Endothelial cell of umbilical vein (primary cell): ENCODE data around the gene SUSD6. TPM values are rescaled to one million over a fixed set of nuclear protein-coding genes. Genes with fewer than 3 reads are reported as not detected.

Source experiments
- BruUV-seq: library from RNA; stranded (reverse); fragments of 400-500 nt; replicated peaks from 2 replicates; lab custom pipeline; 2021; lab: Mats Ljungman, UMichigan
- CTCF ChIA-PET: fragments of 300-600, 350-600 bp; sonication (Branson Sonifier 250); formaldehyde crosslinking; loops from one replicate; lab custom pipeline; 2021; ENCODE audit warnings: antibody characterized with exemption, inconsistent platforms; lab: Charles Lee
- POLR2A ChIA-PET: fragments of 300-600, 350-600 bp; sonication (Branson Sonifier 250); formaldehyde crosslinking; loops from one replicate; lab custom pipeline; 2021; ENCODE audit warnings: antibody characterized with exemption, inconsistent platforms; lab: Charles Lee
- DNase-seq: peaks from one replicate; pipeline ENCODE4 v3.0.0-alpha.2; 2011; ENCODE audit warnings: low read depth, low spot score
- FAIRE-seq: peaks from 2 replicates; lab custom pipeline; 2011; peaks lifted over from hg19 to GRCh38; lab: Jason Lieb, UNC
- H2AFZ ChIP-seq: 2 replicates; pipeline ENCODE4 v1.6.0; 2012; ENCODE audit warnings: low read depth, low read length, control low read depth, inconsistent platforms
- H3K27ac ChIP-seq: 2 replicates; pipeline ENCODE4 v1.5.1; 2011; ENCODE audit warnings: low read depth, mild to moderate bottlenecking, control low read depth, low read length, moderate library complexity; ENCODE audit not compliant: insufficient read depth
- H3K27me3 ChIP-seq, 2 experiments: 2 replicates each; pipeline versions ENCODE4 v1.6.0 to v1.6.1; 2011; ENCODE audit warnings: low read length in 2 of 2, mixed read lengths in 1 of 2; ENCODE audit not compliant: control insufficient read depth in 2 of 2, insufficient read depth in 2 of 2
- H3K36me3 ChIP-seq, 2 experiments: 2 replicates in 1 of 2; 3 replicates in 1 of 2; pipeline ENCODE4 v1.5.1; 2011; ENCODE audit warnings: low read length in 2 of 2, mild to moderate bottlenecking in 1 of 2, moderate library complexity in 1 of 2; ENCODE audit not compliant: control insufficient read depth in 2 of 2, insufficient read depth in 2 of 2; ENCODE audit errors: extremely low read depth in 1 of 2
- H3K4me1 ChIP-seq: 3 replicates; pipeline ENCODE4 v1.5.1; 2011; ENCODE audit warnings: mild to moderate bottlenecking, low read length; ENCODE audit not compliant: control insufficient read depth, insufficient read depth; ENCODE audit errors: extremely low read depth
- H3K4me2 ChIP-seq: 2 replicates; pipeline ENCODE4 v1.6.1; 2011; ENCODE audit warnings: low read length, control low read depth, mixed read lengths; ENCODE audit not compliant: insufficient read depth
- H3K4me3 ChIP-seq, 3 experiments: fragments of 200-600 bp in 1 of 3; sonication (generic), shearing (Covaris generic) in 1 of 3; replicated peaks in 1 of 3; 2 replicates each; pipeline ENCODE4 v1.5.1; 2011 to 2016; ENCODE audit warnings: control low read depth in 3 of 3, low read length in 3 of 3, mild to moderate bottlenecking in 2 of 3, inconsistent platforms in 1 of 3, low read depth in 1 of 3, moderate library complexity in 1 of 3; ENCODE audit not compliant: insufficient read depth in 1 of 3
- H3K79me2 ChIP-seq: 2 replicates; pipeline ENCODE4 v1.6.0; 2012; ENCODE audit warnings: low read length, inconsistent platforms; ENCODE audit not compliant: control insufficient read depth, insufficient read depth
- H3K9ac ChIP-seq: replicated peaks from 2 replicates; pipeline ENCODE3; 2011; ENCODE audit warnings: low read length, control low read depth; ENCODE audit not compliant: insufficient read depth; ENCODE audit errors: extremely low read depth
- H3K9me1 ChIP-seq: replicated peaks from 3 replicates; pipeline ENCODE4 v1.6.0; 2011; ENCODE audit warnings: mild to moderate bottlenecking, low read length; ENCODE audit not compliant: control insufficient read depth, insufficient read depth; ENCODE audit errors: extremely low read depth
- H3K9me3 ChIP-seq: replicated peaks from 2 replicates; pipeline ENCODE4 v1.5.1; 2012; ENCODE audit warnings: low read length, inconsistent platforms; ENCODE audit not compliant: control insufficient read depth, insufficient read depth
- H4K20me1 ChIP-seq: replicated peaks from 2 replicates; pipeline ENCODE3; 2011; ENCODE audit warnings: mild to moderate bottlenecking, low read length; ENCODE audit not compliant: control insufficient read depth, insufficient read depth; ENCODE audit errors: extremely low read depth
- EZH2 ChIP-seq: IDR thresholded peaks from 2 replicates; pipeline ENCODE4 v1.6.1; 2012; ENCODE audit warnings: borderline replicate concordance, low read depth, mild to moderate bottlenecking, moderate library complexity, low read length, inconsistent platforms; ENCODE audit not compliant: severe bottlenecking
- FOS ChIP-seq: IDR thresholded peaks from 2 replicates; pipeline ENCODE4 v1.6.1; 2011; ENCODE audit warnings: mild to moderate bottlenecking, low read length, moderate library complexity, borderline replicate concordance; ENCODE audit not compliant: insufficient read depth
- GATA2 ChIP-seq: IDR thresholded peaks from 2 replicates; pipeline ENCODE4 v1.7.0; 2011; ENCODE audit warnings: low read depth, mild to moderate bottlenecking, moderate library complexity, mixed read lengths, low read length; ENCODE audit not compliant: insufficient read length, insufficient read depth
- JUN ChIP-seq: IDR thresholded peaks from 2 replicates; pipeline ENCODE4 v1.6.1; 2011; ENCODE audit warnings: borderline replicate concordance, low read depth; ENCODE audit not compliant: insufficient read length, insufficient read depth
- MYC ChIP-seq: IDR thresholded peaks from one replicate; pipeline ENCODE4 v1.6.1; 2011; ENCODE audit warnings: mild to moderate bottlenecking, low read depth, low read length
- POLR2A ChIP-seq: IDR thresholded peaks from 2 replicates; pipeline ENCODE4 v1.6.1; 2012; ENCODE audit warnings: low read depth, mild to moderate bottlenecking, control low read depth, low read length
- POLR2AphosphoS5 ChIP-seq: IDR thresholded peaks from 2 replicates; pipeline ENCODE4 v1.6.1; 2012; ENCODE audit warnings: low read depth, mild to moderate bottlenecking, control low read depth, low read length, moderate library complexity; ENCODE audit not compliant: insufficient read depth
- dilution Hi-C: fragments of 300-500 bp; cut with MboI; formaldehyde crosslinking; loops from one replicate; pipeline ENCODE4 v1.15.0; 2019; ENCODE audit warnings: low sequenced_read_pairs; ENCODE audit not compliant: extremely low pct_ligation_motif_present
- intact Hi-C: fragments of 100-400 bp; cut with micrococcal nuclease; formaldehyde crosslinking; loops from one replicate; pipeline ENCODE4 v1.10.0; 2022
- polyA plus RNA-seq, 4 experiments: library from polyadenylated mRNA; depleted of rRNA in 3 of 4; stranded (reverse) in 3 of 4; unstranded in 1 of 4; fragments of >200 nt; gene quantifications; 2 replicates each; pipeline versions ENCODE4 v1.2.1 to v1.2.3, GENCODE V29; 2011 to 2012; ENCODE audit warnings: missing spikeins in 1 of 4
- total RNA-seq: library from RNA; stranded (reverse); gene quantifications from 2 replicates; pipeline ENCODE4 v1.2.3, GENCODE V29; 2021
- TF ChIP-seq, protein P1 (sequence below), 2 donors: IDR thresholded peaks; 1 replicate in 1 of 2; 2 replicates in 1 of 2; pipeline ENCODE4 v1.5.1; 2011; ENCODE audit warnings: low read length in 2 of 2, mild to moderate bottlenecking in 2 of 2, moderate library complexity in 2 of 2, control low read depth in 1 of 2, inconsistent platforms in 1 of 2, low read depth in 1 of 2; ENCODE audit not compliant: insufficient read depth in 1 of 2; ENCODE audit errors: extremely low read depth in 1 of 2
- TF ChIP-seq, protein P2 (sequence below): IDR thresholded peaks from 2 replicates; pipeline ENCODE4 v1.6.1; 2011; ENCODE audit not compliant: insufficient read depth, insufficient read length

SUSD6 gene
- total and polyA plus RNA-seq, 2 donors (not counting 3 experiments of a cell fraction or from before 2014, with no cell fraction given): 13.4 to 19.5 TPM

DNA sequence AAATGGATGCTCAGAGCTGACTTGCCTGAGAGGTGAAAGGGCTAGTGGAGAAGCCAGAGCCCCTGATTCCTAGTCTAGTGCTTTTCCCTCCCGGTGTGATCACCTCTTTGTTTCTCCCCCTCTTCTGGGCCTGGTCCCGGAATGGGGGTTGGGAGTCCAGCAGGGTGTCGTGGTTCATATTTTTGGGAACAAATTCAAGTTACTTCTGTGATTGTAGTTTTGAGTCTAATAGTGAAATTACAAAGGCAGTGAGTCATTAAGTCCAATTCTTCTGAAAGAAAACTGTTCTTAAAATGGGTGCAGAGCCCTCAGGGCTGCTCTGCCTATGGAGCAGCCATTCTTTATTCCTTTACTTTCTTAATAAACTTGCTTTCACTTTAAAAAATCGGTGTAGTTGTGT, 7.6 kb downstream of the SUSD6 start:
- Histone ChIP-seq H3K4me1 (peaks cover 16% of the 10 kb centered on the region), H3K79me2 (peaks cover 70% of the 10 kb centered on the region), H4K20me1 (peaks cover 3% of the 10 kb centered on the region), H3K9ac (no peak overlapping the region), H3K36me3 (no peaks in the 10 kb centered on the region), H3K4me3 (no peak overlapping the region), H3K9me1 (no peaks in the 10 kb centered on the region), H3K27ac (no peak overlapping the region), H3K27me3 (no peaks in the 10 kb centered on the region), H2AFZ (no peak overlapping the region), H3K9me3 (no peaks in the 10 kb centered on the region), H3K4me2 (no peak overlapping the region)
- intact Hi-C loops: no loop called here
- ChIA-PET CTCF (no interaction called here), POLR2A (no interaction called here)
- dilution Hi-C loops: no loop called here
- TF ChIP-seq, protein P1, sequence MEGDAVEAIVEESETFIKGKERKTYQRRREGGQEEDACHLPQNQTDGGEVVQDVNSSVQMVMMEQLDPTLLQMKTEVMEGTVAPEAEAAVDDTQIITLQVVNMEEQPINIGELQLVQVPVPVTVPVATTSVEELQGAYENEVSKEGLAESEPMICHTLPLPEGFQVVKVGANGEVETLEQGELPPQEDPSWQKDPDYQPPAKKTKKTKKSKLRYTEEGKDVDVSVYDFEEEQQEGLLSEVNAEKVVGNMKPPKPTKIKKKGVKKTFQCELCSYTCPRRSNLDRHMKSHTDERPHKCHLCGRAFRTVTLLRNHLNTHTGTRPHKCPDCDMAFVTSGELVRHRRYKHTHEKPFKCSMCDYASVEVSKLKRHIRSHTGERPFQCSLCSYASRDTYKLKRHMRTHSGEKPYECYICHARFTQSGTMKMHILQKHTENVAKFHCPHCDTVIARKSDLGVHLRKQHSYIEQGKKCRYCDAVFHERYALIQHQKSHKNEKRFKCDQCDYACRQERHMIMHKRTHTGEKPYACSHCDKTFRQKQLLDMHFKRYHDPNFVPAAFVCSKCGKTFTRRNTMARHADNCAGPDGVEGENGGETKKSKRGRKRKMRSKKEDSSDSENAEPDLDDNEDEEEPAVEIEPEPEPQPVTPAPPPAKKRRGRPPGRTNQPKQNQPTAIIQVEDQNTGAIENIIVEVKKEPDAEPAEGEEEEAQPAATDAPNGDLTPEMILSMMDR (IDR thresholded peaks at IDR 0.05; ENCODE audit: extremely low read depth in 1 of 2, insufficient read depth in 1 of 2, low read depth in 1 of 2, low read length in 2 of 2): no peak
- TF ChIP-seq POLR2A: no peak
- TF ChIP-seq, protein P2, sequence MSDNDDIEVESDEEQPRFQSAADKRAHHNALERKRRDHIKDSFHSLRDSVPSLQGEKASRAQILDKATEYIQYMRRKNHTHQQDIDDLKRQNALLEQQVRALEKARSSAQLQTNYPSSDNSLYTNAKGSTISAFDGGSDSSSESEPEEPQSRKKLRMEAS: no peak
- no peak for TF ChIP-seq FOS
- no peak for TF ChIP-seq JUN
- TF ChIP-seq GATA2: no peak
- TF ChIP-seq EZH2: no peak
- TF ChIP-seq MYC: no peak
- TF ChIP-seq POLR2AphosphoS5: no peak
- no peak for FAIRE-seq
- BruUV-seq: no TSS peak
- DNase-seq: no peak
